IMR-90 (cell line): ENCODE measurements around the gene GNAI2.

Experiments
- CEBPB ChIP-seq: IDR thresholded peaks from 2 replicates; pipeline ENCODE4 v1.6.1; 2012; ENCODE audit warnings: low read depth, low read length, improper control_type of control experiment
- CTCF ChIP-seq: conservative IDR thresholded peaks from 2 replicates; pipeline ENCODE4 v1.5.1; 2012; ENCODE audit warnings: mild to moderate bottlenecking, low read depth, low read length, improper control_type of control experiment
- POLR2A ChIP-seq: IDR thresholded peaks from 2 replicates; pipeline ENCODE4 v1.6.1; 2012; ENCODE audit warnings: mild to moderate bottlenecking, low read depth, low read length
- RFX5 ChIP-seq: IDR thresholded peaks from 2 replicates; pipeline ENCODE4 v1.8.0; 2012; ENCODE audit warnings: low read depth, mild to moderate bottlenecking, low read length, moderate library complexity

- TF ChIP-seq CTCF (no peak), POLR2A (no peak), RFX5 (no peak), CEBPB (peak; percentile 86)
Measured at GRCh38 chr3:50249457-50249856, 13.5 kb downstream of the GNAI2 start.
